HG02884 (cell line): ENCODE measurements around the gene CNTNAP2.

ENCODE experiments used
- ATAC-seq: cut with Tn5 transposase; IDR thresholded peaks from one replicate; pipeline ENCODE4 v1.9.1; 2021; ENCODE audit warnings: mild to moderate bottlenecking, moderate library complexity; ENCODE audit not compliant: unreplicated experiment

Gene CNTNAP2

GRCh38 chr7:147423875-147424274, 1307.3 kb downstream of the CNTNAP2 start:
- no peak for ATAC-seq

GRCh38 chr7:147428075-147428474, 1311.5 kb downstream of the CNTNAP2 start:
- no peak for ATAC-seq

- no peak for ATAC-seq
Observed at GRCh38 chr7:147429961-147430360, 1313.4 kb downstream of the CNTNAP2 start.

GRCh38 chr7:147432079-147432478, 1315.5 kb downstream of the CNTNAP2 start:
- no peak for ATAC-seq

- ATAC-seq: no peak
Observed at GRCh38 chr7:147432576-147432975, 1316.0 kb downstream of the CNTNAP2 start.

GRCh38 chr7:147436718-147437117, 1320.1 kb downstream of the CNTNAP2 start:
- no peak for ATAC-seq

GRCh38 chr7:147438216-147438615, 1321.6 kb downstream of the CNTNAP2 start:
- ATAC-seq: no peak

- no peak for ATAC-seq
Observed at GRCh38 chr7:147443942-147444341, 1327.3 kb downstream of the CNTNAP2 start.

- ATAC-seq: no peak
Observed at GRCh38 chr7:147452816-147453215, 1336.2 kb downstream of the CNTNAP2 start.

- no peak for ATAC-seq
Observed at GRCh38 chr7:147465223-147465622, 1348.6 kb downstream of the CNTNAP2 start.

GRCh38 chr7:147472556-147472955, 1356.0 kb downstream of the CNTNAP2 start:
- ATAC-seq: no peak

- ATAC-seq: no peak
Observed at GRCh38 chr7:147474862-147475261, 1358.3 kb downstream of the CNTNAP2 start.

- ATAC-seq: no peak
Observed at GRCh38 chr7:147477526-147477925, 1360.9 kb downstream of the CNTNAP2 start.

- no peak for ATAC-seq
Observed at GRCh38 chr7:147478796-147479195, 1362.2 kb downstream of the CNTNAP2 start.

GRCh38 chr7:147483634-147484292, 1367.2 kb downstream of the CNTNAP2 start:
- ATAC-seq: no peak

GRCh38 chr7:147485660-147486210, 1369.1 kb downstream of the CNTNAP2 start:
- ATAC-seq: no peak

GRCh38 chr7:147492606-147493005, 1376.0 kb downstream of the CNTNAP2 start:
- no peak for ATAC-seq

GRCh38 chr7:147496209-147496608, 1379.6 kb downstream of the CNTNAP2 start:
- no peak for ATAC-seq

- no peak for ATAC-seq
Observed at GRCh38 chr7:147497246-147497645, 1380.6 kb downstream of the CNTNAP2 start.

- no peak for ATAC-seq
Observed at GRCh38 chr7:147498081-147498480, 1381.5 kb downstream of the CNTNAP2 start.

- ATAC-seq: no peak
Observed at GRCh38 chr7:147509035-147509501, 1392.5 kb downstream of the CNTNAP2 start.

- no peak for ATAC-seq
Observed at GRCh38 chr7:147509541-147510200, 1393.1 kb downstream of the CNTNAP2 start.
